Measurements from ENCODE around the gene GLIPR2.

The GLIPR2 gene

DNA sequence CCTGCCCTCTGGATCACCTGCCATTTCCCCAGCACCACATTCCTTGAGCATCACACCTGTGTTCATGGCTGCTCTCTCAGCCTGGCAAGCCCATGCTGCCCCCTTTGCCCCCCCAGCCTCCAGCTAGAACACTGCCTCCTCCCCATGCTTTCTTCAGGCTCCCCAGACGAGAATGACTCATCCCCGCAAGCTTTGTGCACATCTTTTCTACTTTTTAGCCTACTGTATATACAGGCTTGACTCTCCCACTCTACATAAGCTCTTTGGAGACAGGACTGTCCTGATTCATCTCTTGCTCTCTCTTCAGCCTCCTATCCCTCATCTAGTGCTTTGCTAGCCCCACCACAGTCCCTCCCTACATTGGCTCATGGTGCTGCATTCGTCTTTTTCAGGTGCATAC is 19.9 kb upstream of the GLIPR2 start:
- ChIA-PET POLR2A (interaction anchor here (0.7 kb wide), 1 partner anchor 74 kb away, joined by 3 read pairs; the partner anchor contains the start of gene CLTA), CTCF (interaction anchor here (1.0 to 2.7 kb wide), 2 partner anchors 11 to 14 kb away, joined by 3 to 15 read pairs; no protein-coding TSS in a partner anchor)
- TF ChIP-seq MEIS1 (CRISPR knock-in tag; IDR thresholded peaks at IDR 0.05; ENCODE audit: borderline replicate concordance) (no peak), ZNF677 (tag by site-specific recombination; IDR thresholded peaks at IDR 0.05) (no peak)
- H3K4me1 ChIP-seq (ENCODE audit: control insufficient read depth, insufficient read depth, low read length), result no peaks in the 10 kb centered on the region
- H3K36me3 ChIP-seq (ENCODE audit: control insufficient read depth in 2 of 2, insufficient read depth in 1 of 2, low read length in 2 of 2), result peaks cover 0 to 23% of the 10 kb centered on the region in 2 experiments; a peak in 2 of 3 replicates
- H3K27ac ChIP-seq (ENCODE audit: extremely low read depth, low read depth, low read length), result no peak overlapping the region
- H3K4me3 ChIP-seq (ENCODE audit: low read depth, low read length), result no peak overlapping the region
- H3K9me3 ChIP-seq (ENCODE audit: control insufficient read depth, insufficient read depth, low read depth, low read length), result no peaks in the 10 kb centered on the region

GRCh38 chr9:36118201-36118600 is 18.3 kb upstream of the GLIPR2 start:
- ChIA-PET CTCF (interaction anchor here (0.6 to 2.7 kb wide), 3 partner anchors 16 to 155 kb away, joined by 6 to 15 read pairs (median 8); no protein-coding TSS in a partner anchor), POLR2A (no interaction called here)
- TF ChIP-seq ZNF48 (tag by site-specific recombination; IDR thresholded peaks at IDR 0.05), result no peak
- TF ChIP-seq ZNF311 (tag by site-specific recombination; IDR thresholded peaks at IDR 0.05; ENCODE audit: borderline replicate concordance), result no peak
- TF ChIP-seq ZBTB20 (tag by site-specific recombination; IDR thresholded peaks at IDR 0.05), result no peak
- Histone ChIP-seq H3K9me3 (ENCODE audit: control insufficient read depth, insufficient read depth, low read depth, low read length) (no peaks in the 10 kb centered on the region), H3K4me3 (ENCODE audit: low read depth, low read length) (no peak overlapping the region), H3K27ac (ENCODE audit: extremely low read depth, low read depth, low read length) (no peak overlapping the region), H3K4me1 (ENCODE audit: control insufficient read depth, insufficient read depth, low read length) (no peaks in the 10 kb centered on the region), H3K36me3 (ENCODE audit: control insufficient read depth in 2 of 2, insufficient read depth in 1 of 2, low read length in 2 of 2) (peaks cover 0 to 38% of the 10 kb centered on the region in 2 experiments; a peak in 2 of 3 replicates)

GRCh38 chr9:36118706-36119105 is 17.8 kb upstream of the GLIPR2 start:
- Histone ChIP-seq H3K9me3 (ENCODE audit: control insufficient read depth, insufficient read depth, low read depth, low read length) (no peaks in the 10 kb centered on the region), H3K4me3 (ENCODE audit: low read depth, low read length) (no peak overlapping the region), H3K27ac (ENCODE audit: extremely low read depth, low read depth, low read length) (no peak overlapping the region), H3K4me1 (ENCODE audit: control insufficient read depth, insufficient read depth, low read length) (no peaks in the 10 kb centered on the region), H3K36me3 (ENCODE audit: control insufficient read depth in 2 of 2, insufficient read depth in 1 of 2, low read length in 2 of 2) (peaks cover 0 to 38% of the 10 kb centered on the region in 2 experiments; a peak in 2 of 3 replicates)
- ChIA-PET CTCF (interaction anchor here (0.9 to 2.7 kb wide), 2 partner anchors 16 to 48 kb away, joined by 6 to 15 read pairs; no protein-coding TSS in a partner anchor), POLR2A (no interaction called here)
- no peak for TF ChIP-seq ZNF391 (tag by site-specific recombination; IDR thresholded peaks at IDR 0.05; ENCODE audit: borderline replicate concordance, low read depth)
- no peak for TF ChIP-seq ZBTB48 (tag by site-specific recombination; IDR thresholded peaks at IDR 0.05)
- no peak for TF ChIP-seq ZNF341 (tag by site-specific recombination; IDR thresholded peaks at IDR 0.05; ENCODE audit: low read depth)
- no peak for TF ChIP-seq ZNF202 (tag by site-specific recombination; IDR thresholded peaks at IDR 0.05; ENCODE audit: borderline replicate concordance)
- TF ChIP-seq, protein P1, sequence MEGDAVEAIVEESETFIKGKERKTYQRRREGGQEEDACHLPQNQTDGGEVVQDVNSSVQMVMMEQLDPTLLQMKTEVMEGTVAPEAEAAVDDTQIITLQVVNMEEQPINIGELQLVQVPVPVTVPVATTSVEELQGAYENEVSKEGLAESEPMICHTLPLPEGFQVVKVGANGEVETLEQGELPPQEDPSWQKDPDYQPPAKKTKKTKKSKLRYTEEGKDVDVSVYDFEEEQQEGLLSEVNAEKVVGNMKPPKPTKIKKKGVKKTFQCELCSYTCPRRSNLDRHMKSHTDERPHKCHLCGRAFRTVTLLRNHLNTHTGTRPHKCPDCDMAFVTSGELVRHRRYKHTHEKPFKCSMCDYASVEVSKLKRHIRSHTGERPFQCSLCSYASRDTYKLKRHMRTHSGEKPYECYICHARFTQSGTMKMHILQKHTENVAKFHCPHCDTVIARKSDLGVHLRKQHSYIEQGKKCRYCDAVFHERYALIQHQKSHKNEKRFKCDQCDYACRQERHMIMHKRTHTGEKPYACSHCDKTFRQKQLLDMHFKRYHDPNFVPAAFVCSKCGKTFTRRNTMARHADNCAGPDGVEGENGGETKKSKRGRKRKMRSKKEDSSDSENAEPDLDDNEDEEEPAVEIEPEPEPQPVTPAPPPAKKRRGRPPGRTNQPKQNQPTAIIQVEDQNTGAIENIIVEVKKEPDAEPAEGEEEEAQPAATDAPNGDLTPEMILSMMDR (tag by site-specific recombination; IDR thresholded peaks at IDR 0.05), result no peak

DNA sequence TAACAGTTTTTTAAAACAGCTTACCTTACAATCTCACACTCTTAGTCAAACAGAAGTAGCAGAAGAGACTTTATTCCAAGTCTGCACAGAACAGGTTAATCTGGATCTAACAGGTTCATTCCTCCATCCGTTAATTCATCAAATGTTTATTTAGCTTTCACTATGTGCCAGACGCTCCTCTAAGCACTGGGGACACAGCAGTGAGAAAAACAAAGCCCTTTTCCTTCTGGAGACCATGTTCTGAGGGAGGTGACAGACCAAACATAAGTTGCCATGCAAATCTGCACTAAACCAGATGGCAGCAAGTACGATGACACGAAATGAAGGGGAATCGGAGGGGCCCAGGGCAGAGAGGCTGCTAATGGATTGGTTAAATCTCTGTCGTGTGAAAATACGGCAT is 17.1 kb upstream of the GLIPR2 start:
- Histone ChIP-seq H3K36me3 (ENCODE audit: control insufficient read depth in 2 of 2, insufficient read depth in 1 of 2, low read length in 2 of 2) (peaks cover 0 to 38% of the 10 kb centered on the region in 2 experiments; a peak in 2 of 3 replicates), H3K4me3 (ENCODE audit: low read depth, low read length) (no peak overlapping the region), H3K9me3 (ENCODE audit: control insufficient read depth, insufficient read depth, low read depth, low read length) (no peaks in the 10 kb centered on the region), H3K27ac (ENCODE audit: extremely low read depth, low read depth, low read length) (no peak overlapping the region), H3K4me1 (ENCODE audit: control insufficient read depth, insufficient read depth, low read length) (no peaks in the 10 kb centered on the region)
- ChIA-PET CTCF (interaction anchor here (1.0 to 2.7 kb wide), 2 partner anchors 8 to 17 kb away, joined by 3 to 15 read pairs; no protein-coding TSS in a partner anchor), POLR2A (no interaction called here)
- TF ChIP-seq ZNF768 (tag by site-specific recombination; IDR thresholded peaks at IDR 0.05), result no peak
- no peak for TF ChIP-seq ZNF677 (tag by site-specific recombination; IDR thresholded peaks at IDR 0.05)
- TF ChIP-seq ZNF335 (tag by site-specific recombination; conservative IDR thresholded peaks at IDR 0.05), result no peak

GRCh38 chr9:36120705-36121104 is 15.8 kb upstream of the GLIPR2 start:
- Histone ChIP-seq H3K36me3 (ENCODE audit: control insufficient read depth in 2 of 2, insufficient read depth in 1 of 2, low read length in 2 of 2) (peaks cover 0 to 38% of the 10 kb centered on the region in 2 experiments; a peak in 2 of 3 replicates), H3K27ac (ENCODE audit: extremely low read depth, low read depth, low read length) (no peak overlapping the region), H3K4me3 (ENCODE audit: low read depth, low read length) (no peak overlapping the region), H3K9me3 (ENCODE audit: control insufficient read depth, insufficient read depth, low read depth, low read length) (no peaks in the 10 kb centered on the region), H3K4me1 (ENCODE audit: control insufficient read depth, insufficient read depth, low read length) (no peaks in the 10 kb centered on the region)
- POLR2A ChIA-PET, result no interaction called here
- CTCF ChIA-PET, result interaction anchor here (1.0 kb wide), 1 partner anchor 18 kb away, joined by 4 read pairs; no protein-coding TSS in a partner anchor
- TF ChIP-seq ZNF292 (tag by site-specific recombination; IDR thresholded peaks at IDR 0.05; ENCODE audit: borderline replicate concordance, low read depth) (no peak), ZNF776 (tag by site-specific recombination; IDR thresholded peaks at IDR 0.05; ENCODE audit: borderline replicate concordance) (no peak), ZNF658 (tag by site-specific recombination; IDR thresholded peaks at IDR 0.05) (no peak), REST (tag by site-specific recombination; IDR thresholded peaks at IDR 0.05) (no peak), ZNF544 (tag by site-specific recombination; IDR thresholded peaks at IDR 0.05) (no peak)
- TF ChIP-seq, protein P2, sequence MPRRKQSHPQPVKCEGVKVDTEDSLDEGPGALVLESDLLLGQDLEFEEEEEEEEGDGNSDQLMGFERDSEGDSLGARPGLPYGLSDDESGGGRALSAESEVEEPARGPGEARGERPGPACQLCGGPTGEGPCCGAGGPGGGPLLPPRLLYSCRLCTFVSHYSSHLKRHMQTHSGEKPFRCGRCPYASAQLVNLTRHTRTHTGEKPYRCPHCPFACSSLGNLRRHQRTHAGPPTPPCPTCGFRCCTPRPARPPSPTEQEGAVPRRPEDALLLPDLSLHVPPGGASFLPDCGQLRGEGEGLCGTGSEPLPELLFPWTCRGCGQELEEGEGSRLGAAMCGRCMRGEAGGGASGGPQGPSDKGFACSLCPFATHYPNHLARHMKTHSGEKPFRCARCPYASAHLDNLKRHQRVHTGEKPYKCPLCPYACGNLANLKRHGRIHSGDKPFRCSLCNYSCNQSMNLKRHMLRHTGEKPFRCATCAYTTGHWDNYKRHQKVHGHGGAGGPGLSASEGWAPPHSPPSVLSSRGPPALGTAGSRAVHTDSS (tag by site-specific recombination; IDR thresholded peaks at IDR 0.05), result no peak

Data from HEK293 (cell line).